HG03354 (cell line): Measurements from ENCODE around the gene SH3BP4.

Experiments used
- ATAC-seq: cut with Tn5 transposase; IDR thresholded peaks from one replicate; pipeline ENCODE4 v1.9.1; 2021; ENCODE audit warnings: mild to moderate bottlenecking; ENCODE audit not compliant: unreplicated experiment, poor library complexity, severe bottlenecking

Gene SH3BP4

GRCh38 chr2:234963773-234964615 lies 12.2 kb downstream of the SH3BP4 start:
- no peak for ATAC-seq

DNA sequence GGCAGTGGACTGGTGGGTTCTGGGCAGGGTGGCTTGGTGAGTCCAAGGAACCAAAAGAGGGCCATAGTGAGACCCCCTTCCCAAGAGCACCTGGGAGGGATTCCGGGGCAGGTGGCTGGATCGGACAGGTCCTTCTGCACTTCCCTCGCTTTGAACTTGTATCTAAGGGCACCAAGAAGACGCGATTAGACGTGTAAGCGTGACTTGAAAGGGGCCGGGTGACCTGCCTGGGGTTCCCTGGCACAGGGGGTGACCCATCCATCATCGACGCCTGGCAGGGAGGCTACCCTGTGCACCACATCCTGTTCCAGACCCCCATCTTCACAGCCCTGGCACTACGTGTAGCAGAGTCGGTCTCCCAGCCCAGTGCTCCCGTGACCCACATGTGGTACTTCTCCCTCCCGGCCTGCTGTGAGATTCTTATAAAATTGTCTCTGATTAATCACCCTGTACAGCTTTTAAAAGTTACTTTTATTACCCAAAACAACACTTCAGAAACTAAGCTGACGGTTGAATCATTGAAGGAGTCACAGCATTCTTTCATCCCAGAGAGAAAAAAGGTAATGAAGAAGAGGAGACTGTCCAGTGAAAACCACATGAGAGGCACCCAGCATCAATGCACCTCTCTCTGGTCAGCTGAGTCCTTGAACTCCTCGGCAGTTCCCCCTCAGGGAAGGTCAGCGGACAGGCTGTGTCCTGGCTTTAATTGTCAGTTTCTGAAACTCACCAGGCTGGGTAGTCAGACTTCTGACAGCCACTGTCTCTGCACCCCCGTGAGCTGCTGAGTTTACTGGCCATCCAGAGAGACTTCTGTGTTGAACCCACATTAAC lies 13.0 kb downstream of the SH3BP4 start:
- no peak for ATAC-seq

GRCh38 chr2:234966340-234966739 lies 14.5 kb downstream of the SH3BP4 start:
- no peak for ATAC-seq

- no peak for ATAC-seq
Measured at GRCh38 chr2:234967201-234967869, 15.5 kb downstream of the SH3BP4 start.

- no peak for ATAC-seq
Measured at GRCh38 chr2:234967870-234968208, 16.0 kb downstream of the SH3BP4 start.

DNA sequence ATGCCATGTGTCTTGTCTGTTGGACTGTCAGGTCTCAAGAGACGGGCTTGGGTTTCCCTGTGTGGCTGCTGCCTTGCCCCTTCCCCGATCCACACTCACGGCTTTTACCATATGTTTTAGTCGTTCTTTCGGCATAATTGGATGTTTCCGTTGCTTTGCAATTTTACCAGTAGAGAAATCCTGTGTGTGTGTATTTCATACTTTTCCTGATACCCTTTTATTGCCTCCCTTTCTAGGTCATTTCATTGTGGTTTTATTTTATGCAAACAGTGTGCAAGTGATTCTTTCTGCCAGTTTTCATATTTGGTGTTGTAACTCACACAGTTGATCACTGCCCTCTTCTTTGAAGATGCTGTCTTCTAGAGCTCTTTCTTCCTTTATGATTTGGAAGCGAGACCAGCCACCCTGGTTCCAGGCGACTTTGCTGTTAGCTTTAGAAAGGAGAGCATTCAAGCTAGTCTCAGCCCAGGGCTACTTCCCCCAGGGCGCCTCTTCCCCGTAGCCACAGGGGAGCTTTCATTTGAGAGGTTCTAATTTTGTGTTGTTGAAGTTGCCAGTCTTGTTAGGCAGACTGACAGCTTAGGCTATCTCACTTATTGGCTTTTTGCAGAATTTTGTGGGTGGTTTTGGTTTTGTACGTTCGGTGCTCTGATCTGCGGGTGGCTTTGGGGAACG lies 17.0 kb downstream of the SH3BP4 start:
- ATAC-seq, result no peak

GRCh38 chr2:234969306-234970098 lies 17.7 kb downstream of the SH3BP4 start:
- ATAC-seq, result no peak

DNA sequence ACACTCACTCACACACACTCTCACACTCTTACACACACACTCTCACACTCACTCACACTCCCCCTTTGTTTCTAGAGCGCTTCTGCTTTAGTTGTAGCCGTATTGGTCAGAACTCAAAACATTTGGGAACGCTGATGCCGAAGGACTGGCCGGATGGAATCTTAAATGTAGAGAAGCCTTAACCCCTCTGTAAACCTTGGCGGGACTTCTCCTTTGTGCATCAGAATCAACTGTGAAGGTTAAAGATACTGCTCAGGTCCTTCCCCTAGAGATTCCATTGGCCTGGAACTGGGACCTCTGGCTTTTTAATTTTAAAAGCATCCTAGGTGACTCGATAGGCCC lies 18.3 kb downstream of the SH3BP4 start:
- no peak for ATAC-seq

- ATAC-seq, result no peak
Measured at GRCh38 chr2:234970477-234970882, 18.7 kb downstream of the SH3BP4 start.

- no peak for ATAC-seq
Measured at GRCh38 chr2:234971496-234971895, 19.7 kb downstream of the SH3BP4 start.

GRCh38 chr2:234973008-234973407 lies 21.2 kb downstream of the SH3BP4 start:
- no peak for ATAC-seq

DNA sequence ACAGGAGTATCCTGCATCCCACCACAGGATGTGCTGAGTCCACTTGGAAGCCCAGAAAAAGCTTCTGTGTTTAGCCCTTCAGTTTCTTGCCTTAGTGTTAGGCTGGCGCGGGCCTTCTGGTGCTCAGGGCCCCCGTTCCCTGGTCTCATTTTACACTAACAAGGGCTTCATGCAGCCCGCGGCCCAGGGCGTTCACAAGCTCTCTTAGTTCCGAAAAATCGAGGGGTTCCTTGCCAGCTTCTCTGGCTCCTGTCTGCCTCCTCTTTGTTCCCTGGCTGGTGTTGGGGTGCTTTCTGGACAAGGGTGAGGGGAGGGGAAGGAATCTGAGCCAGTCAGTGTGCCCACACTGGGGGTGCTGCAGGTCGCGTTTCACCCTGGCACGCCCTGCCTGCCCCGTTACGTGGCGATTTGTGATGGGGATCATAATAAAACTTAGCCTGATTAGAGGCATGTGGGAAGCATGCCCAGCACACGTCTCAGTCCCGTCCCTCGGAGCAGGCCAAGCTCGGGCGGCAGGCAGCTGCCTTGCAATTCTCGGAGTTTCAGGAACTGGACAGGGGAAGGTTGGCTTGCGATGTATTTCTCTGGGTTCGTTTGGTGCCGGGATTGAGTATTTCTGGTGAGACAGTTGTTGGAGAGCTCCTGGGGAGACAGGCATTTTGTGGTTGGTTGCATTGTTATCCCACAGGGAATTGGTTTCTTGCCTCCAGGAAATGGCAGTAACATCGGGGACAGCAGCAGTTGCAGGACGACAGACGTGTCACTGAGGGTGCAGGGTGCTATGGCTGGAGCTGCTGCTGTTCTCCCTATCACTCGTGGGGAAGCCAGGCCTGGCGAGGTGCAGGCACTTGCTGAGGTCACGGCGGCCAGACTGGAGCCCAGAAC lies 22.9 kb downstream of the SH3BP4 start:
- ATAC-seq, result no peak

- ATAC-seq, result no peak
Measured at GRCh38 chr2:234975611-234976010, 23.8 kb downstream of the SH3BP4 start.

GRCh38 chr2:234976479-234977227 lies 24.8 kb downstream of the SH3BP4 start:
- ATAC-seq, result no peak

DNA sequence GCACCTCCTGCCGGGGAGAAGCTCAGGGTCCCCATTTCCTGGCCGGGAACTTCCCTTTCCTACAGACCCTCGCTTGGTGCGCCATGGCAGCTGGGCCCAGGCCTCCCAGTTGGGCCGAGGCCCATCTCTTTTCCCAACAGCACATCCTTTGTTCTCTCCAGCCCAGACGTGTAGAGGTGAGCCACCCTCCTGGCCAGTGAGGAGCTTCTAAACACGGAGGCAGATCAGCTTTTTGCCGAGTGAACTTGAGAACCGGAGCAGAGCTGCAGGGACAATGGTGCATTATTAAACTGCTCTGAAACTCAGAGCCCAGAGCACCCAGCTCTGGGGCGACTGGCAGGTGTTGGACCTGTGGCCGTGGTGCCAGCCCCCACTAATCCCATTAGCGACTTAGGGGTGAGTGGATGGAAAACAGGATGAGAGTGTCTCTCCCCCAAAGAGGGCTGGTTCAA lies 25.4 kb downstream of the SH3BP4 start:
- no peak for ATAC-seq

GRCh38 chr2:234978466-234979203 lies 26.8 kb downstream of the SH3BP4 start:
- no peak for ATAC-seq
